SK-N-MC (cell line): ENCODE data around the gene TTBK2.

Experiments used
- FOXP2 ChIP-seq: optimal IDR thresholded peaks from 2 replicates; pipeline ENCODE3; 2011; ENCODE audit warnings: mild to moderate bottlenecking, moderate library complexity; ENCODE audit not compliant: insufficient read depth; ENCODE audit errors: extremely low read length, control extremely low read depth
- POLR2AphosphoS5 ChIP-seq: IDR thresholded peaks from 2 replicates; pipeline ENCODE4 v1.6.1; 2012; ENCODE audit warnings: mild to moderate bottlenecking, low read depth, low read length, borderline replicate concordance

- TF ChIP-seq FOXP2 (no peak), POLR2AphosphoS5 (no peak)
These were observed 216.1 kb downstream of the TTBK2 start for GRCh38 chr15:42704492-42704926.
